SIG-M5 (cell line): ENCODE data around the gene PPFIBP1.

Experiments
- DNase-seq: peaks from one replicate; lab custom pipeline; 2025; lab: John Stamatoyannopoulos, UW

The PPFIBP1 gene

GRCh38 chr12:27513155-27513824, 10.7 kb upstream of the PPFIBP1 start:
- DNase-seq, result no peak

DNA sequence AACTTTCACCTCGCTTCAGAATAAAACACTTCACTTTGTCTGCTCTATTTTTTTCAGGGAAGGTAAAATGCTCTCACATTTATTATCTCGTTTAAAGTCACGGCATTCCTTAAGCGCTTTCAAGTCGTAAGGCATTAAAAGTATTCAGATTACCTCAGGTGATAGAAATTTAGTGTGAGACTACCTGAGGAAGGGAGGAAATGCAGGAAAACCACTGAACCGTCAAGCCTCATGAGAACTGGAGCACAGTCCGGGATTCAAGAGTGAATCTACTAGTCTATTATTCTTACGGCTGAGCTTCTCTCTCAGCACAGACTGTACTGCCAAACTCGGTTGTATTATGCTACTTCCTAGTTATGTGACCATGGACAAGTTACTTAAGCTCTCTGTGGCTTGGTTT, 8.3 kb upstream of the PPFIBP1 start:
- DNase-seq, result no peak

- DNase-seq, result no peak
Measured at GRCh38 chr12:27516625-27517024, 7.4 kb upstream of the PPFIBP1 start.

GRCh38 chr12:27517546-27517945, 6.5 kb upstream of the PPFIBP1 start:
- no peak for DNase-seq

GRCh38 chr12:27517961-27518665, 5.9 kb upstream of the PPFIBP1 start:
- no peak for DNase-seq

- DNase-seq, result no peak
Measured at GRCh38 chr12:27521066-27521465, 2.9 kb upstream of the PPFIBP1 start.

- no peak for DNase-seq
Measured at GRCh38 chr12:27521981-27522380, 2.0 kb upstream of the PPFIBP1 start.

GRCh38 chr12:27523305-27523641, 733 bp upstream of the PPFIBP1 start:
- DNase-seq, result no peak

- no peak for DNase-seq
Measured at GRCh38 chr12:27524494-27524835, 459 bp downstream of the PPFIBP1 start.

DNA sequence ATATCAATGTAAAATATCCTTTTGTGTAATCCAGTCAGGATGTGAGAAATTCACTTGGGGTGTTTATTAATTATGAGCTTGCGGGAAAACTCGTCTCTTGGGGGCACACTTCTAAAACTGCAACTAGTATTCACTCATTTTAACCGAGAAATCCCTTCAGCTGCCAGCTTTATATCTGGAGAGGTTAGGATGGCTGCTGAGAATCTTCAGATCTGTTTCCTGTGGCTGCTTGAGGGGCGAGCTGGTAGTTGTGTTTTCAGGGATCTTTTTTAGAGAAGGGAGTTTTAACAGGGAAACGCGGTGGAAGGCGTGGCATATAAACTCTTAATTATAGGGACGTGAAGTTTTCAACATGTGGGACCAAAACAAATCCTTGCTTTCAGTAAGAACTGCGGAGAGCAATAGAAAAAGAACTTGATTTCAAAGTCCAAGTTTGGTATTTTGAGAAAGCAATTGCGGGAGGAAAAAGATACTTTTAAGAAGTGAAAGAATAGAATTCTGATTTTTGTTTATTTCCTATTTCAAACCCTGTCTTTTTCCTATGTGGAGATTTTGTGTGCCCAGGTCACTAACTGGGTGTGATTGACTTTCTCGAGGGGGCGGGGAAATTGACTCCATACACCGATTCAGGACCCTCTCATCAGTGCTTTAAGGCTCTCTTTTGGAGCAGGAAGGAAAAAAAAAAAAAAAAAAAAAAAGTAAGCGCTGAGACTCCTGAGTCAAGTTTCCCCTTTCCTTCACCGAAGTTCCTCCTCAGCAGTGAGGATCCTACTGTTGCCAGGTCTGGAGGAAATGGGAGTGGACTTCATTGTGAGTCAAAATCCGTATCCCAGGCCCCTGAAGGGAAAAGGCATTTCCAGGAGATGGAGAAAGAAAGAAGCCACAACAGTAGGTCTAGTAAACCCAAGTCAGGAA, 1.1 kb downstream of the PPFIBP1 start:
- DNase-seq, result no peak

DNA sequence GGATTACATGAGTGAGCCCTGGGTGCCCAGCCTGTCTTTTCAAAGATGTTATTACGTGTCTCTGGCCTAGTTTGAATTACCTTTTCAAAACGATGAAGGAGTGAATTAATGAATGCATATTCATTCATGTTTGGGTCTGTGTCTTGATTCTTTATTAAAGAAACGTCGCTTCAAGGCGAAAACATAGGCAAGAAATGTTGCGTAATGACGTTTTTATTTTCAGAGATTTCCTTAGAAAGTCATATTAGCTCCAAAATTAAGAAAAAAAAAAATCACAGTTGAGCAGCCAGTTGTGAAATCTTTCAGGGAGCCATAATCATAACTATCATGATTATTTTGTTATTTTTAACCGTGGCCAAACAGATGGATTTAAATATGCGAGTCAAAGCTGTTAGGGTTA, 3.5 kb downstream of the PPFIBP1 start:
- DNase-seq, result no peak

DNA sequence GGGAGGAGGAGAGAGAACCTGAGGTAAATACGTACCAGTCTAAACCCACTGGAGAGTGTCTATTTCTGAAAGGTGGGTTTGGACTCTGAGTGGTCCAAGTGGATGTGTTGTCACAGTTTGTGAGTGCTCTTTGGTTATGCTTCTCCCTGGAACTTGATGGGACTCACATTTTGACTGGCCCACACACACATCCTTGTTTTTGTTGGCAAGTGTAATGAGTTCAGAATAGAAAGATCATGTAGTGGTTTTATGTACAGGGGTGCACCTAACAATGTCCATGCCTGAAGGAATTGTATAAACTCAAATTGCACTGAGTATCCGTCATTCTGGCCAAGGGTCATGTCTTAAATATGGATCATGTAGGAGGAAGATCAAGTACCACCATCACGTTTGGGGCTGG, 4.8 kb downstream of the PPFIBP1 start:
- DNase-seq, result no peak

- DNase-seq, result no peak
Measured at GRCh38 chr12:27530157-27530922, 6.3 kb downstream of the PPFIBP1 start.

GRCh38 chr12:27531896-27532295, 7.9 kb downstream of the PPFIBP1 start:
- DNase-seq, result no peak

- DNase-seq, result no peak
Measured at GRCh38 chr12:27534060-27534764, 10.2 kb downstream of the PPFIBP1 start.

- no peak for DNase-seq
Measured at GRCh38 chr12:27534765-27535161, 10.8 kb downstream of the PPFIBP1 start.

GRCh38 chr12:27535318-27535717, 11.3 kb downstream of the PPFIBP1 start:
- no peak for DNase-seq

- DNase-seq, result no peak
Measured at GRCh38 chr12:27537855-27538675, 14.1 kb downstream of the PPFIBP1 start.

GRCh38 chr12:27539191-27539631, 15.2 kb downstream of the PPFIBP1 start:
- no peak for DNase-seq

DNA sequence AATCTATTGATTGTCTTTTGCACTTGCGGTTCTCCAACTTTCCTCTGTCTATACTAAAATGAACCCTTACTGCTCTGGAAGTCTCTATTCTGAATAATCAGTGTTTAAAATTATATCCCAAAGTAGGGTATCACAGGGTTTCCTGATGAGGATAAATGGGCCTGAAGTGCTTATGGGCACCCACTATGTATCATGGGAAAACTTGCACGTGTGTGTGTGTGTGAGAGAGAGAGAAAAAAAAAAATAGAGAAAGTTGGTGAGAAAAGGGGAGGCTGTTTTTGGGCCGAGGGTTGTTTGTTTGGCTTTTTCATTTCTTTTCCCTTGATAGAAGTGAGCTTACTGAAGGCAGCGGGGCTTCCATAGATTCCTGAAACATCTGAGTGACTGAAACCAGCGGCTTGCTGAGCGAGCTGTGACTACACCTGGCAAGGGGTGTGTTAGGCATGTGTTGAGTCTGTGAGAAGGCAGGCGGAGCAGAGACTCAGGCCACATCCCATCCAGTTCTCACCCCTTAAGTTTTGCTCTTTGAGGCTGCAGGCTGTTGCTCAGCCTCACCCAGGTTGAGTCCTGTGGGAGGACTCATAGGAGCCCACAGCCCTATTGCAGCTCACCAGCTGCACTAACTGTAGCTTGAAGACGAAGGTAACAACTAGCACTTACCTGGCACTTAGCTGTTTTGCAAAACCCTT, 17.2 kb downstream of the PPFIBP1 start:
- DNase-seq, result no peak
